HCT116 (cell line): Measurements from ENCODE around the gene PIM3.

Source experiments
- EZH2 ChIP-seq: fragments of 200-600 bp; sonication (generic); IDR thresholded peaks from 2 replicates; pipeline ENCODE4 v1.6.1; 2017; ENCODE audit warnings: antibody characterized with exemption, mixed run types
- EZH2phosphoT487 ChIP-seq: fragments of 200-600 bp; IDR thresholded peaks from 2 replicates; pipeline ENCODE4 v1.6.1; 2018; ENCODE audit warnings: antibody characterized with exemption, borderline replicate concordance
- POLR2A ChIP-seq: IDR thresholded peaks from 2 replicates; pipeline ENCODE4 v1.7.0; 2011; ENCODE audit warnings: borderline replicate concordance; ENCODE audit not compliant: insufficient read depth, insufficient read length; ENCODE audit errors: extremely low read depth
- POLR2AphosphoS5 ChIP-seq: IDR thresholded peaks from 2 replicates; pipeline ENCODE4 v1.6.1; 2011; ENCODE audit warnings: mild to moderate bottlenecking, low read depth, low read length, moderate library complexity
- TCF7L2 ChIP-seq: IDR thresholded peaks from 2 replicates; pipeline ENCODE4 v1.7.0; 2011; ENCODE audit warnings: borderline replicate concordance, inconsistent platforms; ENCODE audit not compliant: insufficient read depth, insufficient read length; ENCODE audit errors: extremely low read depth
- ZNF274 ChIP-seq: fragments of 200-500 bp; sonication (Bioruptor generic); IDR thresholded peaks from 2 replicates; pipeline ENCODE4 v1.6.1; 2014; ENCODE audit warnings: mild to moderate bottlenecking, low read depth, low read length, inconsistent platforms
- TF ChIP-seq, protein P1 (sequence below), 3 experiments: fragments of 200-600 bp in 1 of 3; sonication (generic) in 1 of 3; IDR thresholded peaks in 2 of 3; conservative IDR thresholded peaks in 1 of 3; 2 replicates each; pipeline ENCODE4 v1.5.1; 2012 to 2017; ENCODE audit warnings: low read depth in 2 of 3, low read length in 2 of 3, antibody characterized with exemption in 1 of 3, borderline replicate concordance in 1 of 3, control low read depth in 1 of 3, mild to moderate bottlenecking in 1 of 3, mixed read lengths in 1 of 3, mixed run types in 1 of 3, moderate library complexity in 1 of 3; ENCODE audit not compliant: insufficient read depth in 1 of 3
- TF ChIP-seq, protein P2 (sequence below): IDR thresholded peaks from 2 replicates; pipeline ENCODE4 v1.6.1; 2011; ENCODE audit warnings: mild to moderate bottlenecking, low read length, moderate library complexity; ENCODE audit not compliant: insufficient replicate concordance; ENCODE audit errors: extremely low read depth
- TF ChIP-seq, protein P3 (sequence below): IDR thresholded peaks from 2 replicates; pipeline ENCODE4 v1.6.1; 2012; ENCODE audit warnings: low read depth

DNA sequence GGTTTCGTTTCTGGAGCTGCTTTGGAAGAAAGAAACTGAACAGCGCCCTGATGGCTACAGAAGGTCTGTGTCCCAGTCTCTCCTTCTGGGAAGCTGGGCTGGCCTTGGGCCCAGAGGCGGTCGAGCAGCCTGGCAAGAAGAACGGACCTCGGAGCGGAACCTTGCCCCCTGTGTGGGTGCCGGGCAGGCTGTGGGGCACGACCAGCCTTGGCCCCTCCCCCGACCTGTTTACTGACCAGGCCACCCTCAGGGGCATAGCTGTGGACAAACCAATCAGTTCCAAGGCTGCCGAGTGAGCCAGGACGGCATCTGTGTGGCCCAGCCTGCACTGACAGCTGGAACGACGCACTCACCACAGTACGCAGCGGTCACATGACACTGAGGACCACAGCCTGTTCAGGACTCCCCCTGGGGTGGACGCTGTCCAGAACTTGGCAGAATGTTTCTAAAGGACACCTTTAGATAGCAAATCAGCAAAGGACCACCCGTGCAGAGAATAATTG is 7.2 kb downstream of the PIM3 start:
- TF ChIP-seq, protein P1, sequence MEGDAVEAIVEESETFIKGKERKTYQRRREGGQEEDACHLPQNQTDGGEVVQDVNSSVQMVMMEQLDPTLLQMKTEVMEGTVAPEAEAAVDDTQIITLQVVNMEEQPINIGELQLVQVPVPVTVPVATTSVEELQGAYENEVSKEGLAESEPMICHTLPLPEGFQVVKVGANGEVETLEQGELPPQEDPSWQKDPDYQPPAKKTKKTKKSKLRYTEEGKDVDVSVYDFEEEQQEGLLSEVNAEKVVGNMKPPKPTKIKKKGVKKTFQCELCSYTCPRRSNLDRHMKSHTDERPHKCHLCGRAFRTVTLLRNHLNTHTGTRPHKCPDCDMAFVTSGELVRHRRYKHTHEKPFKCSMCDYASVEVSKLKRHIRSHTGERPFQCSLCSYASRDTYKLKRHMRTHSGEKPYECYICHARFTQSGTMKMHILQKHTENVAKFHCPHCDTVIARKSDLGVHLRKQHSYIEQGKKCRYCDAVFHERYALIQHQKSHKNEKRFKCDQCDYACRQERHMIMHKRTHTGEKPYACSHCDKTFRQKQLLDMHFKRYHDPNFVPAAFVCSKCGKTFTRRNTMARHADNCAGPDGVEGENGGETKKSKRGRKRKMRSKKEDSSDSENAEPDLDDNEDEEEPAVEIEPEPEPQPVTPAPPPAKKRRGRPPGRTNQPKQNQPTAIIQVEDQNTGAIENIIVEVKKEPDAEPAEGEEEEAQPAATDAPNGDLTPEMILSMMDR (IDR thresholded peaks at IDR 0.05 in 2 of 3, conservative IDR thresholded peaks at IDR 0.05 in 1 of 3; ENCODE audit: borderline replicate concordance in 1 of 3, insufficient read depth in 1 of 3, low read depth in 2 of 3, low read length in 2 of 3): no peak
- TF ChIP-seq, protein P2, sequence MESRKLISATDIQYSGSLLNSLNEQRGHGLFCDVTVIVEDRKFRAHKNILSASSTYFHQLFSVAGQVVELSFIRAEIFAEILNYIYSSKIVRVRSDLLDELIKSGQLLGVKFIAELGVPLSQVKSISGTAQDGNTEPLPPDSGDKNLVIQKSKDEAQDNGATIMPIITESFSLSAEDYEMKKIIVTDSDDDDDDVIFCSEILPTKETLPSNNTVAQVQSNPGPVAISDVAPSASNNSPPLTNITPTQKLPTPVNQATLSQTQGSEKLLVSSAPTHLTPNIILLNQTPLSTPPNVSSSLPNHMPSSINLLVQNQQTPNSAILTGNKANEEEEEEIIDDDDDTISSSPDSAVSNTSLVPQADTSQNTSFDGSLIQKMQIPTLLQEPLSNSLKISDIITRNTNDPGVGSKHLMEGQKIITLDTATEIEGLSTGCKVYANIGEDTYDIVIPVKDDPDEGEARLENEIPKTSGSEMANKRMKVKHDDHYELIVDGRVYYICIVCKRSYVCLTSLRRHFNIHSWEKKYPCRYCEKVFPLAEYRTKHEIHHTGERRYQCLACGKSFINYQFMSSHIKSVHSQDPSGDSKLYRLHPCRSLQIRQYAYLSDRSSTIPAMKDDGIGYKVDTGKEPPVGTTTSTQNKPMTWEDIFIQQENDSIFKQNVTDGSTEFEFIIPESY: no peak
- TF ChIP-seq POLR2AphosphoS5 (no peak), TCF7L2 (no peak), POLR2A (no peak), ZNF274 (no peak), EZH2 (no peak), EZH2phosphoT487 (no peak)
- TF ChIP-seq, protein P3, sequence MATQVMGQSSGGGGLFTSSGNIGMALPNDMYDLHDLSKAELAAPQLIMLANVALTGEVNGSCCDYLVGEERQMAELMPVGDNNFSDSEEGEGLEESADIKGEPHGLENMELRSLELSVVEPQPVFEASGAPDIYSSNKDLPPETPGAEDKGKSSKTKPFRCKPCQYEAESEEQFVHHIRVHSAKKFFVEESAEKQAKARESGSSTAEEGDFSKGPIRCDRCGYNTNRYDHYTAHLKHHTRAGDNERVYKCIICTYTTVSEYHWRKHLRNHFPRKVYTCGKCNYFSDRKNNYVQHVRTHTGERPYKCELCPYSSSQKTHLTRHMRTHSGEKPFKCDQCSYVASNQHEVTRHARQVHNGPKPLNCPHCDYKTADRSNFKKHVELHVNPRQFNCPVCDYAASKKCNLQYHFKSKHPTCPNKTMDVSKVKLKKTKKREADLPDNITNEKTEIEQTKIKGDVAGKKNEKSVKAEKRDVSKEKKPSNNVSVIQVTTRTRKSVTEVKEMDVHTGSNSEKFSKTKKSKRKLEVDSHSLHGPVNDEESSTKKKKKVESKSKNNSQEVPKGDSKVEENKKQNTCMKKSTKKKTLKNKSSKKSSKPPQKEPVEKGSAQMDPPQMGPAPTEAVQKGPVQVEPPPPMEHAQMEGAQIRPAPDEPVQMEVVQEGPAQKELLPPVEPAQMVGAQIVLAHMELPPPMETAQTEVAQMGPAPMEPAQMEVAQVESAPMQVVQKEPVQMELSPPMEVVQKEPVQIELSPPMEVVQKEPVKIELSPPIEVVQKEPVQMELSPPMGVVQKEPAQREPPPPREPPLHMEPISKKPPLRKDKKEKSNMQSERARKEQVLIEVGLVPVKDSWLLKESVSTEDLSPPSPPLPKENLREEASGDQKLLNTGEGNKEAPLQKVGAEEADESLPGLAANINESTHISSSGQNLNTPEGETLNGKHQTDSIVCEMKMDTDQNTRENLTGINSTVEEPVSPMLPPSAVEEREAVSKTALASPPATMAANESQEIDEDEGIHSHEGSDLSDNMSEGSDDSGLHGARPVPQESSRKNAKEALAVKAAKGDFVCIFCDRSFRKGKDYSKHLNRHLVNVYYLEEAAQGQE: no peak
